HG02943 (cell line): ENCODE results near the gene ZMYND19.
A peak's percentile ranks its signal among the peaks of the same experiment; 100 is the strongest.
"Not testable (repeated sequence)": the region's sequence is repeated elsewhere in the genome, so short reads cannot be mapped to it uniquely, and the experiment has no call there.

Experiments used
- ATAC-seq: cut with Tn5 transposase; IDR thresholded peaks from one replicate; pipeline ENCODE4 v1.9.1; 2021; ENCODE audit warnings: mild to moderate bottlenecking, low read depth, moderate library complexity; ENCODE audit not compliant: unreplicated experiment

The ZMYND19 gene

GRCh38 chr9:137564134-137564533 lies 26.2 kb downstream of the ZMYND19 start:
- ATAC-seq = no peak

- no peak for ATAC-seq
These were observed 32.2 kb downstream of the ZMYND19 start for GRCh38 chr9:137558127-137558526.

- ATAC-seq = no peak
These were observed 34.1 kb downstream of the ZMYND19 start for GRCh38 chr9:137556069-137556838.

GRCh38 chr9:137555179-137555578 lies 35.1 kb downstream of the ZMYND19 start:
- no peak for ATAC-seq

GRCh38 chr9:137554349-137554748 lies 36.0 kb downstream of the ZMYND19 start:
- no peak for ATAC-seq

GRCh38 chr9:137553654-137554053 lies 36.7 kb downstream of the ZMYND19 start:
- not testable (repeated sequence) for ATAC-seq

- ATAC-seq = peak; percentile 25
These were observed 38.1 kb downstream of the ZMYND19 start for GRCh38 chr9:137552022-137552768.

- peak; percentile 67 for ATAC-seq
These were observed 38.9 kb downstream of the ZMYND19 start, which contains the start of gene MRPL41 for GRCh38 chr9:137551264-137552021. MRPL41 (plus strand) TSS chr9:137551879; CDS start chr9:137552082, 203 bp downstream.

GRCh38 chr9:137550958-137551263 lies 39.4 kb downstream of the ZMYND19 start:
- ATAC-seq = not testable (repeated sequence)

- ATAC-seq = no peak
These were observed 40.1 kb downstream of the ZMYND19 start, which contains the start of gene PNPLA7 for GRCh38 chr9:137550231-137550621. PNPLA7 (minus strand) TSS chr9:137550402; CDS start chr9:137550197, 205 bp downstream.

- ATAC-seq = no peak
These were observed 42.4 kb downstream of the ZMYND19 start for GRCh38 chr9:137547687-137548543.

- no peak for ATAC-seq
These were observed 45.2 kb downstream of the ZMYND19 start for GRCh38 chr9:137545123-137545522.

- no peak for ATAC-seq
These were observed 46.0 kb downstream of the ZMYND19 start for GRCh38 chr9:137544176-137544760.

- ATAC-seq = no peak
These were observed 46.9 kb downstream of the ZMYND19 start for GRCh38 chr9:137543237-137543963.

- no peak for ATAC-seq
These were observed 47.8 kb downstream of the ZMYND19 start for GRCh38 chr9:137542486-137542885.

GRCh38 chr9:137540536-137540935 lies 49.8 kb downstream of the ZMYND19 start:
- ATAC-seq = no peak

GRCh38 chr9:137538058-137538457 lies 52.3 kb downstream of the ZMYND19 start:
- ATAC-seq = no peak

- ATAC-seq = not testable (repeated sequence)
These were observed 53.6 kb downstream of the ZMYND19 start for GRCh38 chr9:137536594-137537131.

- no peak for ATAC-seq
These were observed 55.2 kb downstream of the ZMYND19 start for GRCh38 chr9:137535120-137535428.
